ENCODE data around the gene PRLR. TPM values are rescaled to one million over a fixed set of nuclear protein-coding genes. Genes with fewer than 3 reads are reported as not detected.

PRLR gene
- total and polyA plus RNA-seq, 2 of the 13 experiments (the other 11 are each of a cell fraction or from before 2014, with no cell fraction given): 12.2 to 13.3 TPM

- no peak for FAIRE-seq
- no peak for DNase-seq (ENCODE audit: low spot score)
- H3K9ac ChIP-seq (ENCODE audit: insufficient read depth, low read depth, low read length): no peak overlapping the region
- H3K27ac ChIP-seq (ENCODE audit: extremely low read length, insufficient read depth, low read length): no peak overlapping the region
- 89% methylated on average over 1 of the region's 1 CpG for WGBS (ENCODE audit: low lambda C conversion rate)
- H3K36me3 ChIP-seq (replicated peaks in 1 of 2; ENCODE audit: control insufficient read depth in 1 of 2, insufficient read depth in 2 of 2, low read length in 2 of 2): no peaks in the 10 kb centered on the region
- in situ Hi-C loops (cut with HindIII; ENCODE audit: extremely low pct_ligation_motif_present, low pct_unique_long_range_greater_than_20kb): no loop called here
- ChIA-PET CTCF (ENCODE audit: low intra/inter-chr PET ratio, low total read pairs) (interaction anchor here (4.0 kb wide), 1 partner anchor 113 kb away, joined by 59 read pairs; no protein-coding TSS in a partner anchor), POLR2A (no interaction called here)
- no peaks in the 10 kb centered on the region for H4K20me1 ChIP-seq (ENCODE audit: insufficient read depth, low read length)
- H3K4me2 ChIP-seq (ENCODE audit: low read depth, low read length): no peak overlapping the region
- no peak for ATAC-seq
- intact Hi-C loops (cut with micrococcal nuclease; ENCODE audit: unreplicated experiment): no loop called here
- no peak for TF ChIP-seq MXD1 (CRISPR knock-in tag; IDR thresholded peaks at IDR 0.05)
- no peak for TF ChIP-seq ZFP1 (CRISPR knock-in tag; IDR thresholded peaks at IDR 0.05)
- no peak for TF ChIP-seq HOXA7 (CRISPR knock-in tag; IDR thresholded peaks at IDR 0.05)
- no peak for TF ChIP-seq MZF1 (CRISPR knock-in tag; IDR thresholded peaks at IDR 0.05; ENCODE audit: borderline replicate concordance)
- H3K27me3 ChIP-seq (ENCODE audit: control insufficient read depth in 1 of 2, insufficient read depth in 2 of 2, low read length in 2 of 2): no peaks in the 10 kb centered on the region
- H3K4me3 ChIP-seq (replicated peaks in 1 of 3; ENCODE audit: insufficient read depth in 1 of 3, low read depth in 2 of 3, low read length in 3 of 3): no peak overlapping the region
- H2AFZ ChIP-seq (ENCODE audit: low read length): no peak overlapping the region
- peaks cover 10% of the 10 kb centered on the region for H3K4me1 ChIP-seq (ENCODE audit: insufficient read depth, low read length)
- H3K79me2 ChIP-seq (ENCODE audit: insufficient read depth, low read length): no peaks in the 10 kb centered on the region
- no TSS peak for BruUV-seq (replicated peaks)
- no peaks in the 10 kb centered on the region for H3K9me3 ChIP-seq (ENCODE audit: low read length)
These were observed 26.9 kb downstream of the PRLR start for GRCh38 chr5:35203403-35203802.

- peak; percentile 97 for ATAC-seq
- intact Hi-C loops (cut with micrococcal nuclease; ENCODE audit: unreplicated experiment) (loop anchor here (1.0 kb wide), 2 partner anchors 17 to 113 kb away; no protein-coding TSS in a partner anchor), in situ Hi-C loops (cut with HindIII; ENCODE audit: extremely low pct_ligation_motif_present, low pct_unique_long_range_greater_than_20kb) (no loop called here)
- DNase-seq (ENCODE audit: low spot score): peak; percentile 70
- no TSS peak for BruUV-seq (replicated peaks)
- CTCF ChIA-PET (ENCODE audit: low intra/inter-chr PET ratio, low total read pairs): interaction anchor here (1.0 to 4.0 kb wide), 4 partner anchors 108 to 244 kb away, joined by 3 to 59 read pairs (median 3); no protein-coding TSS in a partner anchor
- Histone ChIP-seq H3K27me3 (ENCODE audit: control insufficient read depth in 1 of 2, insufficient read depth in 2 of 2, low read length in 2 of 2) (no peaks in the 10 kb centered on the region), H3K9me3 (ENCODE audit: low read length) (no peaks in the 10 kb centered on the region), H3K36me3 (replicated peaks in 1 of 2; ENCODE audit: control insufficient read depth in 1 of 2, insufficient read depth in 2 of 2, low read length in 2 of 2) (no peaks in the 10 kb centered on the region), H4K20me1 (ENCODE audit: insufficient read depth, low read length) (no peaks in the 10 kb centered on the region), H3K27ac (ENCODE audit: extremely low read length, insufficient read depth, low read length) (no peak overlapping the region), H3K4me3 (replicated peaks in 1 of 3; ENCODE audit: insufficient read depth in 1 of 3, low read depth in 2 of 3, low read length in 3 of 3) (no peak overlapping the region), H2AFZ (ENCODE audit: low read length) (no peak overlapping the region), H3K79me2 (ENCODE audit: insufficient read depth, low read length) (no peaks in the 10 kb centered on the region), H3K4me1 (ENCODE audit: insufficient read depth, low read length) (peaks cover 19% of the 10 kb centered on the region), H3K9ac (ENCODE audit: insufficient read depth, low read depth, low read length) (no peak overlapping the region), H3K4me2 (ENCODE audit: low read depth, low read length) (no peak overlapping the region)
- POLR2A ChIA-PET: no interaction called here
- WGBS (ENCODE audit: low lambda C conversion rate): 47% methylated on average over 5 of the region's 5 CpGs
- FAIRE-seq: peak; percentile 56
- TF ChIP-seq ZNF205 (CRISPR knock-in tag; IDR thresholded peaks at IDR 0.05) (no peak), SMC3 (IDR thresholded peaks at IDR 0.05; ENCODE audit: low read length) (peak; percentile 93), KMT2A (CRISPR knock-in tag; IDR thresholded peaks at IDR 0.05) (no peak), HMGXB4 (CRISPR knock-in tag; IDR thresholded peaks at IDR 0.05; ENCODE audit: borderline replicate concordance in 1 of 2, low read depth in 1 of 2) (0 out of 4 replicates have a peak, but pooled peaks of 1 of the 2 experiments have one; percentile 26), ZBTB33 (CRISPR knock-in tag; IDR thresholded peaks at IDR 0.05) (no peak), ZBTB7B (CRISPR knock-in tag; IDR thresholded peaks at IDR 0.05) (no peak), NBN (conservative IDR thresholded peaks at IDR 0.05) (no peak)
These were observed 27.8 kb downstream of the PRLR start for GRCh38 chr5:35202319-35203111.
